Measurements from ENCODE around the gene MNX1. TPM values are rescaled to one million over a fixed set of nuclear protein-coding genes. Genes with fewer than 3 reads are reported as not detected.

The MNX1 gene
- total and polyA plus RNA-seq, 9 donors = not detected

DNA sequence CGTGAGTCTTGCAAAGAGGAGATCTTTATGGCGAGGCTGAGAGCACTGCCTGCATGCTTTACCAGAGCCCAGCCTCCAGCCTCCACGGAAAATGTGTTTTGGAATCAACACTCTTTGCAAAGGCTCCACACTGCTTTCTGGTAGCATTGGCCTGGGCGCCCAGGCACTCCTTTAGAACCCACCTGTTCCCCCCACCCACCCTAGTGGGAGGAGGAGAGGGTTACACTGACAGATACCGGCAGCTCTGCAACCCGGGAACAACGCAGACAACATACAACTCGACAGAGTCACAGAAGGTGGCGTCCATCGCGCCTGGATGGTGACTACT, 5.5 kb upstream of the MNX1 start:
- TF ChIP-seq, protein P1, sequence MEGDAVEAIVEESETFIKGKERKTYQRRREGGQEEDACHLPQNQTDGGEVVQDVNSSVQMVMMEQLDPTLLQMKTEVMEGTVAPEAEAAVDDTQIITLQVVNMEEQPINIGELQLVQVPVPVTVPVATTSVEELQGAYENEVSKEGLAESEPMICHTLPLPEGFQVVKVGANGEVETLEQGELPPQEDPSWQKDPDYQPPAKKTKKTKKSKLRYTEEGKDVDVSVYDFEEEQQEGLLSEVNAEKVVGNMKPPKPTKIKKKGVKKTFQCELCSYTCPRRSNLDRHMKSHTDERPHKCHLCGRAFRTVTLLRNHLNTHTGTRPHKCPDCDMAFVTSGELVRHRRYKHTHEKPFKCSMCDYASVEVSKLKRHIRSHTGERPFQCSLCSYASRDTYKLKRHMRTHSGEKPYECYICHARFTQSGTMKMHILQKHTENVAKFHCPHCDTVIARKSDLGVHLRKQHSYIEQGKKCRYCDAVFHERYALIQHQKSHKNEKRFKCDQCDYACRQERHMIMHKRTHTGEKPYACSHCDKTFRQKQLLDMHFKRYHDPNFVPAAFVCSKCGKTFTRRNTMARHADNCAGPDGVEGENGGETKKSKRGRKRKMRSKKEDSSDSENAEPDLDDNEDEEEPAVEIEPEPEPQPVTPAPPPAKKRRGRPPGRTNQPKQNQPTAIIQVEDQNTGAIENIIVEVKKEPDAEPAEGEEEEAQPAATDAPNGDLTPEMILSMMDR (IDR thresholded peaks at IDR 0.05) = no peak
- TF ChIP-seq EP300 (IDR thresholded peaks at IDR 0.05) (no peak), POLR2A (IDR thresholded peaks at IDR 0.05) (no peak)
- no peak for DNase-seq
- H3K27ac ChIP-seq = no peak overlapping the region
- H3K36me3 ChIP-seq = no peaks in the 10 kb centered on the region
- intact Hi-C loops (cut with DNase I) = no loop called here
- WGBS, 3 donors = 8 to 12% (median 12%) methylated on average over 11 of the region's 11 CpGs
- H3K27me3 ChIP-seq = no peaks in the 10 kb centered on the region
- H3K9me3 ChIP-seq = no peaks in the 10 kb centered on the region
- H3K4me1 ChIP-seq (ENCODE audit: insufficient read depth) = no peaks in the 10 kb centered on the region
- H3K4me3 ChIP-seq = no peak overlapping the region

DNA sequence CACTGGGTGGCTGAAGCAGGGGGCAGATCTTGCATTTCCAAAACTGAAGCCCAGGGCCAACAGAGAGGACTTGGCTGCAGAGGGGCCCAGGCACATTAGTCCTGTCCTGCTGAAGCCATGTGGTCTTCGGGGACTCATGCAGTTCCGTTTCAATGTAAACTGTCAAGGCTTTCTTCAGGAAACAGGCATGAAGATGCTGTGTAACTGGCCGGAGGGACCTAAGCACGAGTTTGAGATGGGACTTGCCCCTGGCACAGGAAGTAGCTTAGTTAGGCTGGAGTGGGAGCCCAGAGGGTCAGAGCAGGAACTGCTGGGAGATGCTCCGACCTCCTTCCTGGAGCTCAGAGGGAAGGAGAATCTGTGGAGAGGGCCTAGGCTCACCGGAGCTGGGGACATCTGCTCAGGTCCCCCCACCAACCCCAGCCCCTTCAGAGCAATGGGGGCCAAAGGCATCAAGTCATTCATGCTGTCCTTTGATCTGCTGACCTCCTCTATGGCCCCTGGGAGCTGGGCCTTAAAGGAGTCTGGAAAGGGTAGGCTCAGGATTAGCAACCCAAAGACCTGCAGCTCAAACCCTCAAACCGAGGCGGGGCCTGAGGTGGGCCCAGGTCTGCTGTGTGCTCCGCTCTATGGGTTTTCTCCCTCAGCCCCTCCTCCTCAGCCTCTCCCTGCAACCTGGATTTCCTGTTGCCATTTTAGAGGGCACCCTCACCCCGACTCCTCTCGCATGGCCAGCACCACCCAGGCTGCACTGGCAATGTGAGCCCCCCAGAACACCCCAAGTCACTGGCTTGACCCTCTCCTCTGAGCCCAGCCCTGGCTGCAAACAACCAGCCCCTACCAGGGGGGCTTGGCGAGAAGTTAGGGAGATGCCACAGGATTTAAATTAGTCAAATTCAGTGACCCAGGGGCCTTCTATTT, 4.4 kb upstream of the MNX1 start:
- Histone ChIP-seq H3K9me3 (no peaks in the 10 kb centered on the region), H3K27me3 (no peaks in the 10 kb centered on the region), H3K36me3 (no peaks in the 10 kb centered on the region), H3K4me3 (no peak overlapping the region), H3K27ac (no peak overlapping the region), H3K4me1 (ENCODE audit: insufficient read depth) (peaks cover 1% of the 10 kb centered on the region)
- intact Hi-C loops (cut with DNase I) = no loop called here
- TF ChIP-seq EP300 (IDR thresholded peaks at IDR 0.05) (no peak), POLR2A (IDR thresholded peaks at IDR 0.05) (no peak)
- TF ChIP-seq, protein P1 (IDR thresholded peaks at IDR 0.05) = no peak
- WGBS, 3 donors = 26 to 28% (median 27%) methylated on average over 12 of the region's 12 CpGs
- no peak for DNase-seq

DNA sequence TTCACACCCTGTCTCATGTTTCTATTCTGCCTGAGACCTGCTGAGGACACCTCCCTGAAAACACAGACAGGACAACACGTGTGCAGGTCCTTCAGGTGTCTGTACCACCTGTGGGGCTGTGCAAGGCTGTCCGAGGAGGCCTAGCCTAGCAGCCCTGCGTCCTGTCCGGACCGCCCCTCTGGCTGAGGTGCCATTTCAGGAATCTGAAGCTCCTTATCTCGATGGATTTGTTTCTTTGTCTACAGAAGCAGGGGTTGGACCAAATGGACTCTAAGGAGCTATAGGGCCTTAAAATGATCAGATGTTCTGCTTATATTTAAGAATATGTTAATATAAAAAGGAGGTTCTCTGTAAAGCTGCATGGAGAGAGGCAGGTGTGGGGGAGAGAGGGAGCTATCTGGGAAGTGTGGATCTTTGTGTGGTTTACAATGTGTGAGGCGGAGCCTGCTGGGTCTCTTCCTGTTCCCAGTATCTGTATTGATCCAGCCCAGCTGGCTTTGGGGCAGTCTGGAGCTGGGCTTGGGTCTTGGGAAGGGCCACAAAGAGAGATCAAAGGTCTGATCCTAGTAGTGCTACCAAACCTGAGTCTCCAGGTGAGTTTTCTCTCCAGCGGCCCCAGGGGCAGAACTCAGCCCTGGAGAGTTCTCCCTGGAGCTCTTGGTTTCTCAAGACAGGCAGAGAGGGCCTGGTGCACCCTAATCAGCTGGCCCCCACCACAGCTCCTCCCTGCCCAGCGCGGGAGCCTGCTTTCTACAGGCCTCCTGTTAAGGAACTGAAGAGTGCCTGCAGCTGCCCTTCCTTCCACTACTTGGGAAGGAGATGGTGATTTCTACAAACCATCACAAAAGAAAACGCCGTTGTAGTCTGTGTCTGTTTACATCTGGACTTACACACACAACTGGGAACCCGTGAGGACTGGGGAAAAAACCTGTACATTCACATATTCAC, 3.4 kb upstream of the MNX1 start:
- no peaks in the 10 kb centered on the region for H3K36me3 ChIP-seq
- intact Hi-C loops (cut with DNase I) = no loop called here
- no peak overlapping the region for H3K4me3 ChIP-seq
- H3K27ac ChIP-seq = no peak overlapping the region
- DNase-seq = no peak
- WGBS, 3 donors = 18 to 29% (median 24%) methylated on average over 13 of the region's 13 CpGs
- peaks cover 1% of the 10 kb centered on the region for H3K4me1 ChIP-seq (ENCODE audit: insufficient read depth)
- TF ChIP-seq POLR2A (IDR thresholded peaks at IDR 0.05) = no peak
- no peak for TF ChIP-seq EP300 (IDR thresholded peaks at IDR 0.05)
- TF ChIP-seq, protein P1 (IDR thresholded peaks at IDR 0.05) = no peak
- no peaks in the 10 kb centered on the region for H3K9me3 ChIP-seq
- no peaks in the 10 kb centered on the region for H3K27me3 ChIP-seq

GRCh38 chr7:157013101-157013500, 2.6 kb upstream of the MNX1 start:
- intact Hi-C loops (cut with DNase I) = no loop called here
- Histone ChIP-seq H3K27me3 (no peaks in the 10 kb centered on the region), H3K4me1 (ENCODE audit: insufficient read depth) (peaks cover 1% of the 10 kb centered on the region), H3K27ac (no peak overlapping the region), H3K36me3 (no peaks in the 10 kb centered on the region), H3K4me3 (no peak overlapping the region), H3K9me3 (no peaks in the 10 kb centered on the region)
- TF ChIP-seq EP300 (IDR thresholded peaks at IDR 0.05) (no peak), POLR2A (IDR thresholded peaks at IDR 0.05) (no peak)
- TF ChIP-seq, protein P1 (IDR thresholded peaks at IDR 0.05) = no peak
- DNase-seq = no peak
